NCI-H2227 treated with DMSO at 0.1 percent for 48 hours (cell line): ENCODE measurements around the gene KCNE4.

ENCODE experiments used
- DNase-seq: peaks from one replicate; lab custom pipeline; 2025; lab: John Stamatoyannopoulos, UW

The KCNE4 gene

GRCh38 chr2:223051693-223052289, at the start of gene KCNE4:
Gene KCNE4 (plus strand): TSS chr2:223052190. CDS start chr2:223052831, 641 bp downstream.
- DNase-seq: peak; percentile 67

GRCh38 chr2:223003191-223003590, 48.8 kb upstream of the KCNE4 start:
- DNase-seq: no peak

GRCh38 chr2:223005496-223005895, 46.5 kb upstream of the KCNE4 start:
- DNase-seq: no peak

GRCh38 chr2:223007531-223007930, 44.5 kb upstream of the KCNE4 start:
- DNase-seq: no peak

GRCh38 chr2:223008162-223008561, 43.8 kb upstream of the KCNE4 start:
- no peak for DNase-seq

- no peak for DNase-seq
Measured at GRCh38 chr2:223008956-223009355, 43.0 kb upstream of the KCNE4 start.

- DNase-seq: no peak
Measured at GRCh38 chr2:223010641-223011040, 41.3 kb upstream of the KCNE4 start.

- DNase-seq: no peak
Measured at GRCh38 chr2:223012291-223012690, 39.7 kb upstream of the KCNE4 start.

- no peak for DNase-seq
Measured at GRCh38 chr2:223019390-223019930, 32.5 kb upstream of the KCNE4 start.

GRCh38 chr2:223019987-223020717, 31.8 kb upstream of the KCNE4 start:
- DNase-seq: no peak

GRCh38 chr2:223020971-223021675, 30.9 kb upstream of the KCNE4 start:
- no peak for DNase-seq

GRCh38 chr2:223026357-223027110, 25.5 kb upstream of the KCNE4 start:
- DNase-seq: no peak

GRCh38 chr2:223027442-223027841, 24.5 kb upstream of the KCNE4 start:
- no peak for DNase-seq

GRCh38 chr2:223029287-223029686, 22.7 kb upstream of the KCNE4 start:
- DNase-seq: no peak

GRCh38 chr2:223032187-223033142, 19.5 kb upstream of the KCNE4 start:
- no peak for DNase-seq

GRCh38 chr2:223034221-223034975, 17.6 kb upstream of the KCNE4 start:
- no peak for DNase-seq

GRCh38 chr2:223036790-223037444, 15.1 kb upstream of the KCNE4 start:
- DNase-seq: no peak

GRCh38 chr2:223037445-223037800, 14.6 kb upstream of the KCNE4 start:
- no peak for DNase-seq

- no peak for DNase-seq
Measured at GRCh38 chr2:223039618-223040017, 12.4 kb upstream of the KCNE4 start.

GRCh38 chr2:223040527-223040926, 11.5 kb upstream of the KCNE4 start:
- no peak for DNase-seq
